Activated CD8-positive, alpha-beta memory T cell treated with anti-CD3 and anti-CD28 coated beads for 24 hours (primary cell): Measurements from ENCODE around the gene KAT14.
"Not testable (repeated sequence)": the region's sequence is repeated elsewhere in the genome, so short reads cannot be mapped to it uniquely, and the experiment has no call there.

Source experiments
- DNase-seq: peaks from one replicate; pipeline ENCODE4 v3.0.0-alpha.2; 2020

The KAT14 gene

GRCh38 chr20:18165553-18165952 lies 27.9 kb downstream of the KAT14 start:
- DNase-seq = no peak

GRCh38 chr20:18166241-18166881 lies 28.7 kb downstream of the KAT14 start:
- DNase-seq = no peak

- DNase-seq = no peak
Measured at GRCh38 chr20:18166950-18167349, 29.3 kb downstream of the KAT14 start.

- no peak for DNase-seq
Measured at GRCh38 chr20:18172379-18172778, 34.7 kb downstream of the KAT14 start.

- DNase-seq = no peak
Measured at GRCh38 chr20:18174906-18175683, 37.4 kb downstream of the KAT14 start.

- DNase-seq = no peak
Measured at GRCh38 chr20:18176318-18176785, 38.7 kb downstream of the KAT14 start.

GRCh38 chr20:18180366-18180765 lies 42.7 kb downstream of the KAT14 start:
- not testable (repeated sequence) for DNase-seq

GRCh38 chr20:18180815-18181214 lies 43.2 kb downstream of the KAT14 start:
- no peak for DNase-seq

GRCh38 chr20:18187020-18187419 lies 49.4 kb downstream of the KAT14 start:
- DNase-seq = no peak

- no peak for DNase-seq
Measured at GRCh38 chr20:18188434-18188833, 50.8 kb downstream of the KAT14 start.

GRCh38 chr20:18190338-18191233 lies 52.9 kb downstream of the KAT14 start:
- peak; percentile 37 for DNase-seq

- DNase-seq = no peak
Measured at GRCh38 chr20:18191306-18191705, 53.6 kb downstream of the KAT14 start.

GRCh38 chr20:18194461-18194860 lies 56.8 kb downstream of the KAT14 start:
- DNase-seq = not testable (repeated sequence)

GRCh38 chr20:18195931-18196330 lies 58.3 kb downstream of the KAT14 start:
- DNase-seq = no peak

GRCh38 chr20:18197382-18198070 lies 59.9 kb downstream of the KAT14 start:
- DNase-seq = no peak

GRCh38 chr20:18202966-18203365 lies 65.3 kb downstream of the KAT14 start:
- peak; percentile 33 for DNase-seq

- not testable (repeated sequence) for DNase-seq
Measured at GRCh38 chr20:18203700-18204099, 66.0 kb downstream of the KAT14 start.

GRCh38 chr20:18213002-18213401 lies 75.3 kb downstream of the KAT14 start:
- no peak for DNase-seq

- DNase-seq = no peak
Measured at GRCh38 chr20:18215566-18215965, 77.9 kb downstream of the KAT14 start.

GRCh38 chr20:18218280-18218679 lies 80.6 kb downstream of the KAT14 start:
- DNase-seq = no peak

- DNase-seq = no peak
Measured at GRCh38 chr20:18223409-18223808, 85.7 kb downstream of the KAT14 start.

GRCh38 chr20:18224968-18225568 lies 87.4 kb downstream of the KAT14 start:
- DNase-seq = no peak
